MCF 10A (cell line): ENCODE measurements around the gene ENPP7. TPM values are rescaled to one million over a fixed set of nuclear protein-coding genes. Genes with fewer than 3 reads are reported as not detected.

Experiments used
- BruUV-seq: library from RNA; stranded (reverse); fragments of 400-500 nt; replicated peaks from 2 replicates; lab custom pipeline; 2021; lab: Mats Ljungman, UMichigan
- CTCF ChIA-PET: fragments of 300-600 bp; sonication (Branson Sonifier 250); formaldehyde crosslinking; extraction: SDS; loops from one replicate; lab custom pipeline; 2021; ENCODE audit warnings: antibody characterized with exemption, inconsistent platforms; lab: Yijun Ruan, JAX
- POLR2A ChIA-PET: fragments of 300-600, 350-650 bp; sonication (Branson Sonifier 250); formaldehyde crosslinking; extraction: SDS; loops from one replicate; lab custom pipeline; 2020; ENCODE audit warnings: antibody characterized with exemption, inconsistent platforms; lab: Yijun Ruan, JAX
- DNase-seq: peaks from one replicate; pipeline ENCODE4 v3.0.0-alpha.2; 2018; ENCODE audit not compliant: unreplicated experiment
- H3K27ac Mint-ChIP-seq: one replicate; pipeline ENCODE4 v1.8.0; 2022; ENCODE audit warnings: mild to moderate bottlenecking, low read depth, mixed read lengths; ENCODE audit not compliant: unreplicated experiment
- H3K27me3 Mint-ChIP-seq: one replicate; pipeline ENCODE4 v1.8.0; 2022; ENCODE audit warnings: mixed read lengths; ENCODE audit not compliant: insufficient read depth, unreplicated experiment
- H3K36me3 Mint-ChIP-seq: one replicate; pipeline ENCODE4 v1.8.0; 2022; ENCODE audit warnings: mild to moderate bottlenecking, moderate library complexity, mixed read lengths; ENCODE audit not compliant: insufficient read depth, unreplicated experiment
- H3K4me1 Mint-ChIP-seq: one replicate; pipeline ENCODE4 v1.8.0; 2022; ENCODE audit warnings: mixed read lengths; ENCODE audit not compliant: insufficient read depth, unreplicated experiment
- H3K4me3 Mint-ChIP-seq: one replicate; pipeline ENCODE4 v1.8.0; 2022; ENCODE audit warnings: mild to moderate bottlenecking, moderate library complexity, mixed read lengths; ENCODE audit not compliant: unreplicated experiment
- H3K9me3 Mint-ChIP-seq: one replicate; pipeline ENCODE4 v1.8.0; 2022; ENCODE audit warnings: mixed read lengths; ENCODE audit not compliant: unreplicated experiment
- intact Hi-C: fragments of 100-400 bp; cut with micrococcal nuclease; formaldehyde crosslinking; loops from 2 replicates; pipeline ENCODE4 v1.14.1; 2022
- total RNA-seq: library from RNA; stranded (reverse); gene quantifications from 2 replicates; pipeline ENCODE4 v1.2.3, GENCODE V29; 2022
- TF ChIP-seq, protein P1 (sequence below): fragments of 200-600 bp; IDR thresholded peaks from one replicate; pipeline ENCODE4 v1.8.0; 2022; ENCODE audit warnings: antibody characterized with exemption, mild to moderate bottlenecking; ENCODE audit not compliant: unreplicated experiment

ENPP7 gene
- total RNA-seq, 1 experiment from 2014 or later, result not detected

DNA sequence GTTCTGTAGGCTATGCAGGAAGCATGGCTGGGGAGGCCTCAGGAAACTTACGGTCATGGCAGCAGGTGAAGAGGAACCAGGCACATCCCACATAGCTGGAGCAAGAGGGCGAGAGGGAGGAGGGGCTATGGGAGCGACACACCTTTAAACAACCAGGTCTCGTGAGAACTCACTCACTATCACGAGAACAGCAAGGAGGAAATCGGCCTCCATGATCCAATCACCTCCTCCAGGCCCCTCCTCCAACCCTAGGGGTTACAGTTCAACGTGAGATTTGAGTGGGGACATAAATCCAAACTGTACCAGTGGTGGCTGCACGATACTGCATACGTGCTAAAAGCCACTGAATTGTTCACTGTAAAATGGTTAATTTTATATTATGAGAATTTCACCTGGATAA is 26.1 kb upstream of the ENPP7 start:
- H3K36me3 Mint-ChIP-seq, result no peaks in the 10 kb centered on the region

DNA sequence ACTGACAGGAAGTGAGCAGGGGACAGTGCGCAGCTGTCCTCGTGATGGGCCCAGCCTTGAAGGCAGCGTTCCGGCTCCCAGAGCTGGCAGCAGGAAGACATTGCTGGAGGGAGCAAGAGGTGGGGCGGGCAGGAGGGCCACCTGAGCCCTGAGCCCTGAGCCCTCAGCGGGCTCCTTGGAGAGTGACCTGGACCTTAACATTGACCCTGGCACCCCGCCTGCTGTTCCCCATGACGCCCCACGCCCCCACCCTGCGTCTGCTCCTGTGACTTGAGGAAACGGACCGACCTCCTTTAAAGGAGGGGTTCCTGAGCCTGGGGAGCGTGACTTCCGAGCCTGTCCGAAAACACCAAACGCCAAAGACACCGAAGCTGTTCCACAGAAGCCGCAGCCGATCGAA is 25.1 kb upstream of the ENPP7 start:
- H3K36me3 Mint-ChIP-seq, result no peaks in the 10 kb centered on the region
- DNase-seq, result no peak
- no peaks in the 10 kb centered on the region for H3K4me1 Mint-ChIP-seq
- intact Hi-C loops, result loop anchor here (10.0 kb wide), 1 partner anchor 91 kb away; the partner anchor contains the start of gene RBFOX3
- ChIA-PET CTCF (interaction anchor here (1.0 kb wide), 1 partner anchor 312 kb away, joined by 4 read pairs; no protein-coding TSS in a partner anchor), POLR2A (interaction anchor here (0.5 kb wide), 1 partner anchor 150 kb away, joined by 3 read pairs; no protein-coding TSS in a partner anchor)
- no TSS peak for BruUV-seq
- H3K4me3 Mint-ChIP-seq, result no peak overlapping the region
- no peak overlapping the region for H3K27ac Mint-ChIP-seq
- H3K27me3 Mint-ChIP-seq, result peaks cover 13% of the 10 kb centered on the region
- TF ChIP-seq, protein P1, sequence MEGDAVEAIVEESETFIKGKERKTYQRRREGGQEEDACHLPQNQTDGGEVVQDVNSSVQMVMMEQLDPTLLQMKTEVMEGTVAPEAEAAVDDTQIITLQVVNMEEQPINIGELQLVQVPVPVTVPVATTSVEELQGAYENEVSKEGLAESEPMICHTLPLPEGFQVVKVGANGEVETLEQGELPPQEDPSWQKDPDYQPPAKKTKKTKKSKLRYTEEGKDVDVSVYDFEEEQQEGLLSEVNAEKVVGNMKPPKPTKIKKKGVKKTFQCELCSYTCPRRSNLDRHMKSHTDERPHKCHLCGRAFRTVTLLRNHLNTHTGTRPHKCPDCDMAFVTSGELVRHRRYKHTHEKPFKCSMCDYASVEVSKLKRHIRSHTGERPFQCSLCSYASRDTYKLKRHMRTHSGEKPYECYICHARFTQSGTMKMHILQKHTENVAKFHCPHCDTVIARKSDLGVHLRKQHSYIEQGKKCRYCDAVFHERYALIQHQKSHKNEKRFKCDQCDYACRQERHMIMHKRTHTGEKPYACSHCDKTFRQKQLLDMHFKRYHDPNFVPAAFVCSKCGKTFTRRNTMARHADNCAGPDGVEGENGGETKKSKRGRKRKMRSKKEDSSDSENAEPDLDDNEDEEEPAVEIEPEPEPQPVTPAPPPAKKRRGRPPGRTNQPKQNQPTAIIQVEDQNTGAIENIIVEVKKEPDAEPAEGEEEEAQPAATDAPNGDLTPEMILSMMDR, result no peak
- H3K9me3 Mint-ChIP-seq, result no peaks in the 10 kb centered on the region

More for the DNA sequence above, 26.1 kb upstream of the ENPP7 start:
- Mint-ChIP-seq H3K4me3 (no peak overlapping the region), H3K27ac (no peak overlapping the region), H3K4me1 (no peaks in the 10 kb centered on the region), H3K27me3 (peaks cover 13% of the 10 kb centered on the region), H3K9me3 (no peaks in the 10 kb centered on the region)
- no TSS peak for BruUV-seq
- TF ChIP-seq, protein P1, result no peak
- ChIA-PET POLR2A (no interaction called here), CTCF (interaction anchor here (1.0 kb wide), 1 partner anchor 311 kb away, joined by 4 read pairs; no protein-coding TSS in a partner anchor)
- intact Hi-C loops, result loop anchor here (10.0 kb wide), 1 partner anchor 90 kb away; the partner anchor contains the start of gene RBFOX3
- DNase-seq, result no peak

DNA sequence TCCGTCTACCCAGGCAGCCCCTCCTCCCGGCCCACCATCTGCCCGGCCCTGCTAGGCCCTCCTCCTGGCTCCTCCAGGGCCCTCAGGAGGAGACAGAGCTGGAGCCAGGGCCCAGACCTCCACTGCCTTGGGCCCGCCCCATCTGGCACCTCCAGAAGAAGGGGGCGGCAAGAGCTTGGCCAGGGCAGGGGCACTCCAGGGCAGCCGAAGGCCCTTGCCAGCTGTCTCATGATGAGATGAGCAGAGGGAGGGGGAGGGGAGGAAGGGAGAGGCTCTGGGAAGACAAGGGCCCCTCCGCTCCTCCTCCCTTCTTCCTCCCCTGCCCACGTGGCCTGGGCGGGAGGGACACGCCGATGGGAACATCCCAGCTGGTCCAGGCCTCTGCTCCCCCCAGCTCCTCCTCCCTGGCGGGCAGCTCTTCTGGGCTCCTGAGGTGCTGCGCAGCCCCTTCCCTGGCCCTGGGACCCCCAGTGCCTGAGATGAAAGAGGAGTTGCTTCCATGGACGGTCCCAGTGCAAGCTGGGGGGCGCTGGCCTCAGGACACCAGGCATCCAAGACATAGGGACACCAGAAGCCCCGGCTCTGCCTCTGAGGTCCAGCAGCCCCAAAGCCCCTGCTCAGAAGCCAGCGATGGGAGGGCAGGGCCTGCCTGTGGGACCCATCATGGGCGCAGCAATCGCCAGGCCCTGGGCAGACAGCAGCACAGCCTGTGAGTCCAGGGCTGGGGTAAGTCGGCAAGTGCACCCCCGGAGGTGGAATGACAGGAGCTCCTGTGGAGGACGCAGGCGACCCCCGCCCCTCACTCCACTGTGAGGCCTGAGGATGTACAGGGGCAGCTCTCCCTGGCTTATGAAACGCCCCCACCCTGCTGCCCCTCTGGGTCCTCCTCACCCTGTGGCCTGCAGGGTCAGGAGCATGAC is 23.6 kb upstream of the ENPP7 start:
- TF ChIP-seq, protein P1, result no peak
- Mint-ChIP-seq H3K4me1 (peaks cover 9% of the 10 kb centered on the region), H3K4me3 (no peak overlapping the region), H3K27ac (no peak overlapping the region), H3K9me3 (no peaks in the 10 kb centered on the region), H3K27me3 (peaks cover 13% of the 10 kb centered on the region), H3K36me3 (no peaks in the 10 kb centered on the region)
- intact Hi-C loops, result loop anchor here (10.0 kb wide), 1 partner anchor 92 kb away; the partner anchor contains the start of gene RBFOX3
- BruUV-seq, result no TSS peak
- POLR2A ChIA-PET, result interaction anchor here (0.5 to 0.7 kb wide), 2 partner anchors 624 to 664 kb away, joined by 3 read pairs; no protein-coding TSS in a partner anchor
- CTCF ChIA-PET, result interaction anchor here (0.6 to 2.8 kb wide), 9 partner anchors 9 to 620 kb away, joined by 3 to 15 read pairs (median 4); no protein-coding TSS in a partner anchor
- no peak for DNase-seq
